GM23248 (cell line): ENCODE data around the gene HMGCLL1.

Experiments used
- EZH2 ChIP-seq: fragments of 200-600 bp; sonication (generic); IDR thresholded peaks from 2 replicates; pipeline ENCODE4 v1.6.1; 2018; ENCODE audit warnings: antibody characterized with exemption, mild to moderate bottlenecking; ENCODE audit not compliant: insufficient read depth, poor library complexity, severe bottlenecking
- EZH2phosphoT487 ChIP-seq: fragments of 200-600 bp; sonication (generic); IDR thresholded peaks from 2 replicates; pipeline ENCODE4 v1.6.1; 2018; ENCODE audit warnings: antibody characterized with exemption, moderate library complexity, mild to moderate bottlenecking, low read depth; ENCODE audit not compliant: insufficient read depth

GRCh38 chr6:55448451-55448850, 130.5 kb downstream of the HMGCLL1 start:
- TF ChIP-seq EZH2phosphoT487, result no peak
- TF ChIP-seq EZH2, result no peak
